H7 (cell line): ENCODE results near the gene STN1. TPM values are rescaled to one million over a fixed set of nuclear protein-coding genes. Genes with fewer than 3 reads are reported as not detected.

Source experiments
- DNase-seq: peaks from one replicate; pipeline ENCODE4 v3.0.0; 2012
- H3K27me3 ChIP-seq: 2 replicates; pipeline ENCODE4 v1.6.0; 2011; ENCODE audit warnings: mild to moderate bottlenecking, low read length; ENCODE audit not compliant: control insufficient read depth, insufficient read depth
- H3K36me3 ChIP-seq: replicated peaks from 2 replicates; pipeline ENCODE4 v1.5.1; 2011; ENCODE audit warnings: low read length; ENCODE audit not compliant: control insufficient read depth, insufficient read depth
- H3K4me3 ChIP-seq: 2 replicates; pipeline ENCODE4 v1.5.1; 2011; ENCODE audit warnings: low read depth, mild to moderate bottlenecking, control low read depth, low read length, moderate library complexity; ENCODE audit not compliant: insufficient read depth
- total RNA-seq: library from RNA; depleted of rRNA; stranded (reverse); fragments of >200 nt; shearing (Covaris generic); gene quantifications from 2 replicates; pipeline ENCODE4 v1.2.3, GENCODE V29; 2014

Gene STN1
- total RNA-seq, 1 experiment from 2014 or later = 24.0 TPM

DNA sequence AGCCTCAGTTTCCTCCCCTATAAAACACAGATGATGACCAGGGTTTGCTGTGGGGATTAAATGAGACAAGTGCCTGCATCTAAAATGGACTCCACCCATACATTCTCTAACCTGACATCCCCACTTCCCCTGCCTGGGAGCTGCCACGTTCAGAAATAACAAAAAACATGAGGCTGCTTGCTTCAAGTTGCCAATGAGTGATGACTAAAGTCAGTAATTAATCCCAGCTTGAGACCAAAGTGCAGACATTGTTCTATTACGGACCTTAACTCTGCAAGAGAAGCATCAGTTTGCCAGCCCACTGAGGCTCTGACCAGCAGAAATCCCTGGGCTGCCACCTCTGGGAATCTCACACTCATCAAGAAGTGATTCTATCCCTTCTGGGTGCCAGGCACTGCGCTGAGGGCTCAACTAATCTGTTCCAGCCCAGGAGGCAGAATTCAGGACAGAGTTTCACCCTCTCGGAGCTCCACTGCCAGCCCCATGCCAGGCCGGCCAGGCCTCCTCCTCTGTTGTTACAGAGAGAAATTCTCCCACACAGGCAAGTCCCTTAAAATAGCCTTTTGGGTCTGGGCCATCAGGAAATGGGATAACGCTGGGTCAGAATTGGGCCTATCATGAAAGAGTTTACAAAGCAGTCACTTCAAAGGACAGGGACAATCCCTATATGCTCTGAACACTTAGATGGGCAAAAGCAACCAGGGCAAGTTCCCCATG lies 74.0 kb downstream of the STN1 start:
- H3K4me3 ChIP-seq = no peak overlapping the region
- no peaks in the 10 kb centered on the region for H3K36me3 ChIP-seq
- DNase-seq = no peak
- no peaks in the 10 kb centered on the region for H3K27me3 ChIP-seq

GRCh38 chr10:103843045-103843444 lies 74.9 kb downstream of the STN1 start:
- DNase-seq = no peak
- no peak overlapping the region for H3K4me3 ChIP-seq
- no peaks in the 10 kb centered on the region for H3K27me3 ChIP-seq
- H3K36me3 ChIP-seq = no peaks in the 10 kb centered on the region

DNA sequence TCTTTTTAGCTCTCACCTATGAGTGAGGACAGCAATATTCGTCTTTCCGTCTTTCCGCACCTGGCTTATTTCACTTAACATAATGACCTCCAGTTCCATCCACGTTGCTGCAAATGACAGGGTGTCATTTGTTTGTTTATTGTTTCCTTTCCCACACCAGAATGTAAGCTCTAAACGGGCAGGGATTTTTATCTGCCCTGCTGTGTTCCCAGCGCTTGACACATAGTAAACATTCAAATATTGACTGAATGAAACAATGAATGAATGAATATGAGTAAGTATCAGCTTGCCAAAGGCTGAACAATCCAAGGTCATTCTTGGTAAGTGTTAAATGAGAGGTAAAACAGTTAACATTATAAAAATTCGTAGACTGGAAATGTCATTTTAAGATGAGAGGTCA lies 75.4 kb downstream of the STN1 start:
- Histone ChIP-seq H3K27me3 (no peaks in the 10 kb centered on the region), H3K4me3 (no peak overlapping the region), H3K36me3 (no peaks in the 10 kb centered on the region)
- DNase-seq = no peak

- no peaks in the 10 kb centered on the region for H3K27me3 ChIP-seq
These were observed 76.5 kb downstream of the STN1 start for GRCh38 chr10:103841519-103841918.

GRCh38 chr10:103840740-103841070 lies 77.3 kb downstream of the STN1 start:
- H3K36me3 ChIP-seq = no peaks in the 10 kb centered on the region
- H3K4me3 ChIP-seq = no peak overlapping the region
- DNase-seq = peak; percentile 70
- no peaks in the 10 kb centered on the region for H3K27me3 ChIP-seq

More at GRCh38 chr10:103841519-103841918, 76.5 kb downstream of the STN1 start:
- Histone ChIP-seq H3K36me3 (no peaks in the 10 kb centered on the region), H3K4me3 (no peak overlapping the region)
- no peak for DNase-seq

GRCh38 chr10:103839872-103840739 lies 77.9 kb downstream of the STN1 start:
- peak; percentile 77 for DNase-seq
- H3K36me3 ChIP-seq = no peaks in the 10 kb centered on the region
- H3K4me3 ChIP-seq = no peak overlapping the region
- no peaks in the 10 kb centered on the region for H3K27me3 ChIP-seq

GRCh38 chr10:103839519-103839871 lies 78.5 kb downstream of the STN1 start:
- no peak overlapping the region for H3K4me3 ChIP-seq
- no peaks in the 10 kb centered on the region for H3K27me3 ChIP-seq
- H3K36me3 ChIP-seq = no peaks in the 10 kb centered on the region
- DNase-seq = peak; percentile 69

GRCh38 chr10:103838862-103839518 lies 79.0 kb downstream of the STN1 start:
- Histone ChIP-seq H3K4me3 (no peak overlapping the region), H3K36me3 (no peaks in the 10 kb centered on the region), H3K27me3 (no peaks in the 10 kb centered on the region)
- DNase-seq = no peak

GRCh38 chr10:103838070-103838395 lies 80.0 kb downstream of the STN1 start:
- Histone ChIP-seq H3K36me3 (no peaks in the 10 kb centered on the region), H3K27me3 (no peaks in the 10 kb centered on the region), H3K4me3 (no peak overlapping the region)
- DNase-seq = no peak

DNA sequence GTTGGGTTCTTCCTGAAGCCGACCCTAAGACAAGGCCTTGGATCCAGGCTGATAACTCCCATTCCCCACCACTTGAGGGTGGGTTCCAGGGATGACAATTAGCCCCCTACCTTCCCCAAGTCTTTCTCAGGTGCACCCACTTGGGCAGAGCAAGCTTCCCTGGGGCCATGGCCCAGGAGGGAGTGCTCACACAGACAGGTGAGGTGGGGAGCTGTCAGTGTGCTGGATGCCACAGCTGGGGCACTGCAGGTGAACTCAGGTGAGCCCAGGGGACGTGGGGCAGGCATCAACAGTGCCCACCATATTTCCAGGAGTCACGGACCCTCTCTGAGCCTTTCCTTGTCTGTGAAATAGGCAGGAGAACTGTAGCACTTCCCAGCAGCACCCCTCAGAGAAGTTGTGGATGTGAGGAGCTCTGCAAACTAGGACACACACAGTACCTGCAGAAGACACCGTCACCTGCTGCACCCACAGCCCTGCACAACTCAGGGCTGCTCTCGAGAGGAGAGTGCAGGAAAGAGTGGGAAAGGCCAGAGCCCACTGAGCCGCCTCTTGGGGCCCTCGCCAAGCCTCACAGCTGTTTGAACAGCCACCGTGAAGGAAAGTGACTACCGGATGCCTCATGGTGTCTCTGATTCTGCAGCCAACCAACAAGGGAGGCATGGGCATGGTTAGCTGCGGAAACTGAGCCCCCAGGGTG lies 80.5 kb downstream of the STN1 start:
- DNase-seq = no peak
- Histone ChIP-seq H3K27me3 (no peaks in the 10 kb centered on the region), H3K36me3 (no peaks in the 10 kb centered on the region), H3K4me3 (no peak overlapping the region)

DNA sequence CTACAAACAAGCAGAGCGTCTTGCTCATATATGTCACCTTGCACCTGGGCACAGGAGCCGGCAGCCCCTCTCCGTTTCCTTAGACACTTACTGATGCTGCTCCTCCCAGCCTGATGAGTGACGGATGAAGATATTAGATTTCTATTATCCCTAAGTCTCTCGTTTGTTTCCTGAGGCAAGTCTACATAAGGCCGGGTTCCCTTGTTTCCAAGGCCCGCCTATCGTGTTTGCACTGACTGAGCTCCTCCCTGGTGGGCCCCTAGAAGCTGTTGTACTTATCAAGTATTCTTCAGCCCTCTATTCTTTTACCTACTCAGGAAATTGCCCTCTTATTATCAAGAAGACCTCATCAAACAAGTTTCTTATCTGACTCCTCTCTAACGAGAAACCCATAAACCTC lies 81.1 kb downstream of the STN1 start:
- Histone ChIP-seq H3K36me3 (no peaks in the 10 kb centered on the region), H3K4me3 (no peak overlapping the region), H3K27me3 (no peaks in the 10 kb centered on the region)
- DNase-seq = no peak

GRCh38 chr10:103836273-103836672 lies 81.7 kb downstream of the STN1 start:
- no peak for DNase-seq
- Histone ChIP-seq H3K36me3 (no peaks in the 10 kb centered on the region), H3K4me3 (no peak overlapping the region), H3K27me3 (no peaks in the 10 kb centered on the region)

DNA sequence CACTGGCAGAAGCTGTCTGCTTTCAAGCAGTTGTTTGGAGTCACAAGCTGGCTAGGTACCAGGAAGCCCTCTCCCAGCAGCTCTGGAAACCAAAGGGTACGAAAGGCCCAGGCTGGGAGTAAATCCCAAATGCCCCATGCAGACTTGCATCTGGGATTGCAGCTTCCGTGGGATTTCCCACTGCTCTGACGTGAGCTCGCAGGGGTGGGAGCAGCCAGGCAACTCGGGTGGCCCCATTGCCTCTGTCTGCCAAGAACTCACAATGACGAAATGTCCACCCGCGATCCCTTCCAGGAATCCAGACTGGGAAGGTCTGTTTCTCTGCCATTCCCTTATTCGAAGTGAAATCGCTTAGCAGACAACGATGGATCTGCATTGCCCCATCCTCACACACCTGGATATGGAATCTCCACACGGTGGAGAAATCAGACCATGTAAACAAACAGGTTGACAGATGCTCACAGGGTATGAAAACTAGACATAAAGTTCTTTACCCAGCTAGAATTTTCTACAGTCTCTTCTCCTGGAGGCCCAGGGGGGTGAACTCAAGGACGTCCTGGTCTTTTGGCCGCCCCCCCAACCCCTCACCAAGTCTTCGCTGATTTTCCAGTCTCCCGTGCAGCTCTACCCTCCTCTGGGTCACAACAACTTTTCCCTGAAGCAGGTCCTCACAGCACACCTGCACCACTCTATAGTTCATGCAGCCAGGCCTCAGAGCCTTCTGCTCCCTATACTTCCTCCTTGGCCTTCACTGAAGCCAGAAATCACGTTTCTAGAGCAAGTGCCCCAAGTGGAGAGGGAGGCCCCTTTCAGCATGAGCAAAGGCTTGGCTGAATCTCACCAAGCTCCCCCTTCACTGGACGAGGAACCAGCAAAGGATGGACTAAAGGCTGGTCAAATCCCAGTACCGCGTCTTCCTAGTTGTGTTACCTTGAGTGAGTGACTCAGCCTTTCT lies 82.6 kb downstream of the STN1 start:
- Histone ChIP-seq H3K36me3 (no peaks in the 10 kb centered on the region), H3K4me3 (no peak overlapping the region), H3K27me3 (no peaks in the 10 kb centered on the region)
- DNase-seq = no peak
